PC-9 (cell line): Measurements from ENCODE around the gene TMTC2.

Source experiments
- CTCF ChIP-seq: fragments of 200-600 bp; sonication (generic); conservative IDR thresholded peaks from 2 replicates; pipeline ENCODE4 v1.6.1; 2017; ENCODE audit warnings: mixed run types, antibody characterized with exemption, mild to moderate bottlenecking, moderate library complexity
- EZH2 ChIP-seq: fragments of 200-600 bp; sonication (generic); IDR thresholded peaks from 2 replicates; pipeline ENCODE4 v1.8.0; 2017; ENCODE audit warnings: antibody characterized with exemption, low read depth

DNA sequence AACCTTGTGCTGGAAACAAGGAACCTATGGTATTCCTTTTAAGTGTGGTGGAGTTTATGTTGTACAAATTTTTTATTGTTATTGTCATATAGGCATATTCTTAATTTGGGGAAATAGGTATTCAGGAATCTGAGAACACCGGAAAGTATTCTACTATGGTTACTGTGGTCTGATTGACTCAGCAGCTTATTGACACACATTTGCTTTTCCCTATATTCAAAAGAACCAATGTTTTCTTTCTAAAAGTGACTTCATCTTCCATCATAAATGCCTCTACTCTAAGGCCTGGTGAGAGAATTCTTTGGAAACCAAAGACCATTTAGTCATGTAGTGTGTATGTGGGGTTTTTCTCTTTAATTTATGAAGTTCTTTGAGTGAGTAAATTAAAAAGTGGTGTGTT lies 474.8 kb downstream of the TMTC2 start:
- TF ChIP-seq CTCF (no peak), EZH2 (no peak)
